K562 (cell line): ENCODE data around the gene DELE1. TPM values are rescaled to one million over a fixed set of nuclear protein-coding genes. Genes with fewer than 3 reads are reported as not detected.

Experiments used
- BACH1 ChIP-seq: fragments of 200-800 bp; sonication (Bioruptor generic); IDR thresholded peaks from 2 replicates; pipeline ENCODE4 v1.6.1; 2016; ENCODE audit warnings: missing genetic modification characterization, missing compliant biosample characterization
- BDP1 ChIP-seq: IDR thresholded peaks from 3 replicates; pipeline ENCODE4 v1.6.1; 2011; ENCODE audit not compliant: insufficient read length, insufficient read depth
- MECOM ChIP-seq: fragments of 250-450 bp; sonication (Bioruptor Pico); IDR thresholded peaks from 2 replicates; pipeline ENCODE4 v1.8.0; 2022; ENCODE audit warnings: inconsistent platforms
- PURB ChIP-seq: sonication (generic); formaldehyde crosslinking; IDR thresholded peaks from 2 replicates; pipeline ENCODE4 v1.9.0; 2021; ENCODE audit warnings: low read depth, mild to moderate bottlenecking, missing genetic modification reagents
- SRSF7 ChIP-seq: fragments of 200-400 bp; formaldehyde crosslinking; optimal IDR thresholded peaks from 2 replicates; pipeline ENCODE3; 2017; ENCODE audit warnings: mild to moderate bottlenecking, low read depth, low read length
- STAT5A ChIP-seq: IDR thresholded peaks from 2 replicates; pipeline ENCODE4 v1.6.1; 2012; ENCODE audit warnings: low read length, inconsistent platforms, borderline replicate concordance
- XRCC3 ChIP-seq: fragments of 450-650 bp; IDR thresholded peaks from 2 replicates; pipeline ENCODE4 v1.6.1; 2017; ENCODE audit warnings: mild to moderate bottlenecking, moderate library complexity
- ZNF121 ChIP-seq: sonication (generic); formaldehyde crosslinking; conservative IDR thresholded peaks from 2 replicates; pipeline ENCODE4 v1.8.0; 2022; ENCODE audit warnings: missing genetic modification reagents
- ZNF274 ChIP-seq: IDR thresholded peaks from 2 replicates; pipeline ENCODE4 v1.6.1; 2011; ENCODE audit warnings: low read depth, mild to moderate bottlenecking, low read length, moderate library complexity, borderline replicate concordance
- ZNF436 ChIP-seq: fragments of 250-450, 450-650 bp; sonication (Bioruptor Pico); formaldehyde crosslinking; IDR thresholded peaks from 2 replicates; pipeline ENCODE4 v1.7.0; 2020; ENCODE audit warnings: mild to moderate bottlenecking
- ZSCAN29 ChIP-seq: fragments of 450-650 bp; IDR thresholded peaks from 2 replicates; pipeline ENCODE4 v1.6.1; 2017
- polyA plus RNA-seq, 8 experiments: library from polyadenylated mRNA; depleted of rRNA in 4 of 8; stranded (reverse) in 5 of 8; unstranded in 3 of 8; fragments of >200 nt; fragmentation: Nextera tagmentation in 2 of 8; fragmentation: Illumina TruSeq in 1 of 8; extraction: Ambion mirVana in 2 of 8; extraction: Trizol in 1 of 8; gene quantifications; 2 replicates each; pipeline versions ENCODE4 v1.2.1 to v1.2.3, GENCODE V29; 2011 to 2014; ENCODE audit warnings: inconsistent platforms in 1 of 8, missing spikeins in 1 of 8
- total RNA-seq, 7 experiments: library from RNA; depleted of rRNA in 6 of 7; stranded (reverse); fragments of >200 nt in 6 of 7; fragmentation: Illumina TruSeq in 2 of 7; extraction: Trizol in 2 of 7; gene quantifications; 2 replicates each; pipeline versions ENCODE4 v1.2.1 to v1.2.3, GENCODE V29; 2011 to 2021; ENCODE audit warnings: low replicate concordance in 1 of 7
- TF ChIP-seq, protein P1 (sequence below), 2 experiments: IDR thresholded peaks in 1 of 2; conservative IDR thresholded peaks in 1 of 2; 2 replicates each; pipeline ENCODE4 v1.6.1; 2016; ENCODE audit warnings: low read depth in 2 of 2, mild to moderate bottlenecking in 1 of 2, missing compliant biosample characterization in 1 of 2, missing genetic modification characterization in 1 of 2, moderate library complexity in 1 of 2
- TF ChIP-seq, protein P2 (sequence below): fragments of 200-400 bp; formaldehyde crosslinking; IDR thresholded peaks from 2 replicates; pipeline ENCODE4 v1.6.1; 2017; ENCODE audit warnings: mild to moderate bottlenecking, low read depth, low read length, moderate library complexity

The DELE1 gene
- total and polyA plus RNA-seq, 9 of the 15 experiments (the other 6 are each of a cell fraction or from before 2014, with no cell fraction given): 16.6 to 74.4 (median 49.8) TPM

DNA sequence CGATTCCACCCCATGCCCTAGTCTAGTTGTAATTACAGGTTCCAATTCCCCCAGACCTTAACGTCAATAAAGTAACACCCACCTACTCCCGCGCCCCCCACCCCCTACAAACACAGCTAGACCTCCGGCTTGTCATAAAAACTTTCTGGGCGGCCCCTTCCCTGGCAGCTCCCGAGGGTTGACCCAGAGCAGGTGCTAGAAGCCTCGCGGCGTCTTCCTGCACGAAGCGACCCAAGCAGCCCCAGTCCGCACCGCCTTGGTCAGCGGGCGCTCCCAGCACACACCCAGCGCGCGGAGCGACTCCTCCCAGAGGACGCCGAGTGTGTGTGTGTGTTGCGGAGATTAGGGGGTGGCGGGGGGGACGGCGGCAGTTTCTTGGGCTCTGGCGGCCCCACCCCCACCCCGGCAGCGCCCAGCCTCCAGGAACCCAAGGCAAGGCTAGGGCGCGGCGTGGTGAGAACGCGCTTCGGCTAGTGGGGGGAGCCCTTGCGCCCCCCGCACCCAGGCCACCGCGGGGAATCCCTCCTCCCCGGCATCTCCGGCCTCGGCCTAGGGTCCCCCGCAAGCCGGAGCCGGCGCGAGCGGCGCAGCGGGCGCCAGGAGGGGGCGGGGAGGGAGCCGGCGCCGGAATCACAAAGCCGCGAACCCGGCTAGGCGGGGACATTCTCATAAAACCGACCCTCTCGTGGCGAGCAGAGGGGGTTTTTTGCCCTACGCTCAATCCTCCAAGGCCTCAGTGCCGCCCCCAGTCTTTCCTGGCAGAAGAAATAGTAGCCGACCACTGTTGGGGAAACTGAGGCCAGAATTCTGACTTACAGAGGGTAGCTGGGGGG, 47.7 kb upstream of the DELE1 start (continued):
- TF ChIP-seq, protein P1, sequence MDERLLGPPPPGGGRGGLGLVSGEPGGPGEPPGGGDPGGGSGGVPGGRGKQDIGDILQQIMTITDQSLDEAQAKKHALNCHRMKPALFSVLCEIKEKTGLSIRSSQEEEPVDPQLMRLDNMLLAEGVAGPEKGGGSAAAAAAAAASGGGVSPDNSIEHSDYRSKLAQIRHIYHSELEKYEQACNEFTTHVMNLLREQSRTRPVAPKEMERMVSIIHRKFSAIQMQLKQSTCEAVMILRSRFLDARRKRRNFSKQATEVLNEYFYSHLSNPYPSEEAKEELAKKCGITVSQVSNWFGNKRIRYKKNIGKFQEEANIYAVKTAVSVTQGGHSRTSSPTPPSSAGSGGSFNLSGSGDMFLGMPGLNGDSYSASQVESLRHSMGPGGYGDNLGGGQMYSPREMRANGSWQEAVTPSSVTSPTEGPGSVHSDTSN (CRISPR knock-in tag; IDR thresholded peaks at IDR 0.05; ENCODE audit: low read depth): no peak
- TF ChIP-seq, protein P1 (tag; conservative IDR thresholded peaks at IDR 0.05; ENCODE audit: low read depth): no peak
- TF ChIP-seq ZNF436 (CRISPR knock-in tag) (no peak), ZNF274 (no peak), SRSF7 (no peak), BDP1 (no peak), MECOM (CRISPR knock-in tag) (no peak), BACH1 (tag) (no peak), XRCC3 (no peak), ZNF121 (no peak), ZSCAN29 (no peak), STAT5A (no peak), PURB (CRISPR knock-in tag) (no peak)
- TF ChIP-seq, protein P2, sequence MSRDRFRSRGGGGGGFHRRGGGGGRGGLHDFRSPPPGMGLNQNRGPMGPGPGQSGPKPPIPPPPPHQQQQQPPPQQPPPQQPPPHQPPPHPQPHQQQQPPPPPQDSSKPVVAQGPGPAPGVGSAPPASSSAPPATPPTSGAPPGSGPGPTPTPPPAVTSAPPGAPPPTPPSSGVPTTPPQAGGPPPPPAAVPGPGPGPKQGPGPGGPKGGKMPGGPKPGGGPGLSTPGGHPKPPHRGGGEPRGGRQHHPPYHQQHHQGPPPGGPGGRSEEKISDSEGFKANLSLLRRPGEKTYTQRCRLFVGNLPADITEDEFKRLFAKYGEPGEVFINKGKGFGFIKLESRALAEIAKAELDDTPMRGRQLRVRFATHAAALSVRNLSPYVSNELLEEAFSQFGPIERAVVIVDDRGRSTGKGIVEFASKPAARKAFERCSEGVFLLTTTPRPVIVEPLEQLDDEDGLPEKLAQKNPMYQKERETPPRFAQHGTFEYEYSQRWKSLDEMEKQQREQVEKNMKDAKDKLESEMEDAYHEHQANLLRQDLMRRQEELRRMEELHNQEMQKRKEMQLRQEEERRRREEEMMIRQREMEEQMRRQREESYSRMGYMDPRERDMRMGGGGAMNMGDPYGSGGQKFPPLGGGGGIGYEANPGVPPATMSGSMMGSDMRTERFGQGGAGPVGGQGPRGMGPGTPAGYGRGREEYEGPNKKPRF: no peak
